GM12875 (cell line): ENCODE data around the gene CD82.
"Not testable (repeated sequence)": the region's sequence is repeated elsewhere in the genome, so short reads cannot be mapped to it uniquely, and the experiment has no call there.

Experiments
- H3K4me3 ChIP-seq: one replicate; pipeline ENCODE4 v1.5.1; 2011; ENCODE audit warnings: low read depth, low read length, control low read depth
- TF ChIP-seq, protein P1 (sequence below): IDR thresholded peaks from 2 replicates; pipeline ENCODE4 v1.5.1; 2011; ENCODE audit warnings: low read depth, mild to moderate bottlenecking, control low read depth, inconsistent platforms, low read length, moderate library complexity, borderline replicate concordance; ENCODE audit not compliant: insufficient read depth

The CD82 gene

DNA sequence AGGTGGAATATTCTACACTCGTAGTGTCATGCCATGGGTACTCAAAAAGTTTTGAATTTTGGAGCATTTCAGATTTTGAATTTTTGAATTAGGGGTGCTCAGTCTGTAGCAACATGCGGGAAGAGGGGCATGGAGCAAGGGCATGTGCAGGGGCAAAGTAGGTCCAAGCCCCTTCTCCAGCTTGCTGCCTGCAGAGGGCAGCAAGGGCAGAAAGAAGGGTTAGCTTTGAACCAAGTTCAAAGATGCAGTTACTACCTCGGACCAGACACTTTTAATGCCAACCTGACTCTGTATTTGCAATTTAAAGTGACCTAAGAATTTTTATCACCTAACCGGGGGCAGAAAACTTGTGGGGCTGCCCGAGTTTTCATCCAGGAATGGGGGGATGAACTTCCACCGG is 68.2 kb downstream of the CD82 start:
- TF ChIP-seq, protein P1, sequence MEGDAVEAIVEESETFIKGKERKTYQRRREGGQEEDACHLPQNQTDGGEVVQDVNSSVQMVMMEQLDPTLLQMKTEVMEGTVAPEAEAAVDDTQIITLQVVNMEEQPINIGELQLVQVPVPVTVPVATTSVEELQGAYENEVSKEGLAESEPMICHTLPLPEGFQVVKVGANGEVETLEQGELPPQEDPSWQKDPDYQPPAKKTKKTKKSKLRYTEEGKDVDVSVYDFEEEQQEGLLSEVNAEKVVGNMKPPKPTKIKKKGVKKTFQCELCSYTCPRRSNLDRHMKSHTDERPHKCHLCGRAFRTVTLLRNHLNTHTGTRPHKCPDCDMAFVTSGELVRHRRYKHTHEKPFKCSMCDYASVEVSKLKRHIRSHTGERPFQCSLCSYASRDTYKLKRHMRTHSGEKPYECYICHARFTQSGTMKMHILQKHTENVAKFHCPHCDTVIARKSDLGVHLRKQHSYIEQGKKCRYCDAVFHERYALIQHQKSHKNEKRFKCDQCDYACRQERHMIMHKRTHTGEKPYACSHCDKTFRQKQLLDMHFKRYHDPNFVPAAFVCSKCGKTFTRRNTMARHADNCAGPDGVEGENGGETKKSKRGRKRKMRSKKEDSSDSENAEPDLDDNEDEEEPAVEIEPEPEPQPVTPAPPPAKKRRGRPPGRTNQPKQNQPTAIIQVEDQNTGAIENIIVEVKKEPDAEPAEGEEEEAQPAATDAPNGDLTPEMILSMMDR = peak; percentile 34; the same call in 1 of the 2 replicates
- no peak overlapping the region for H3K4me3 ChIP-seq

DNA sequence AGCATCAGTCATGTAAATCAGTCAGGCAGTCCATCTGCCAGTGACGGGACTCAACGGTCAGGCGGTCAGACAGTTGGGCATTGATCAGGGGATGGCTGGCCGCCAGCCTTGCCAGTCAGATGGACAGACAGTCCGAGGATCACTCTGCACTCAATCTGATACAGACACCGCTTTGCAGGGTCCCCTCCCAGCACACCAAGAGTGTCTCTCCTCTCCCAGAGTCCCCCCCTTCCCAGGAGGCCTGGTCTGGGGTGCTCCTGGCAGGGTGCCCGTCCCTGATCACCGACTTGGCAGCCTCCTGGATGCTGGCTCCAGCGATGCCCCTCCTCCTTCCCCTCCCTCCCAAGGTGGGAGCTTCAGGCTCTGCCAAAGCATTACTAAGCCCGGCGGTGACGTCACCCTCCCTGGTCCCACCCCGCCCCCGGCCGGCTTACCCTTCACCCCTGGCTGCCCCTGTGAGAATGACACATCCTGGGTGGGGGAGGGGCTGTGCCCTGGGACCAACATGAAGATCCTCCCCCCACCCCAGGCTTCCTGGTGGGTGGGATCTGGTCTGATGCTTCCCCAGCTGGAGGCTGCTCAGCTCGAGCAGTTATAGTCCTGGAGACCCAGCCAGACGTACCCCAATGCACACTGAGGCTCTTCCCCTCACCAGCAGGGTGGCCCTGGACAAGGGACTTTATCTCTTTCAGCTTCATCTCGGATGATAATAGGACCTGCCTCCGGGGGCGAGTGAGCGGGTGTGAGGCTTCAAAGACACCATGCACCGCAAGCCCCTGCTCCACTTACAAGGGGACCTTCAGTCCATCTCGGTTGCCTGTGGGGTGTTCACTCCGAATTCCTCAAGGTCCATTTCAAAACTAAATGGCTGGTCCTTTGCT is 69.2 kb downstream of the CD82 start:
- H3K4me3 ChIP-seq = no peak overlapping the region
- TF ChIP-seq, protein P1 = no peak

DNA sequence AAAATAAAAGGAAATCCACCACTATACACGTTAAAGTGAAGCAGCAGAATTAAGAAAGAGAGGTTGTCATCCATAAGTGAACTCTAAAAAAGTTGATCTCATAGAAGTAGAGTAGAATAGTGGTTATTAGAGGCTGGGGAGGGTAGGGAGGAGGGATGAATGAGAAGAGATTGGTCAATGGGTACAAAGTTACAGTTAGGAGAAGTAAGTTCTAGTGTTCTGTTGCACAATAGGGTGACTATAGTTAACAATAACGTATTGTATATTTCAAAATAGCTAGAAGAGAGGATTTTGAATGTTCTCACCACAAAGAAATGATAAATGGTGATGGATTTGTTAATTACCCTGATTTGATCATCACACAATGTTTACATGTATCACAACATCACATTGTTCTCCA is 72.0 kb downstream of the CD82 start:
- TF ChIP-seq, protein P1 = no peak

DNA sequence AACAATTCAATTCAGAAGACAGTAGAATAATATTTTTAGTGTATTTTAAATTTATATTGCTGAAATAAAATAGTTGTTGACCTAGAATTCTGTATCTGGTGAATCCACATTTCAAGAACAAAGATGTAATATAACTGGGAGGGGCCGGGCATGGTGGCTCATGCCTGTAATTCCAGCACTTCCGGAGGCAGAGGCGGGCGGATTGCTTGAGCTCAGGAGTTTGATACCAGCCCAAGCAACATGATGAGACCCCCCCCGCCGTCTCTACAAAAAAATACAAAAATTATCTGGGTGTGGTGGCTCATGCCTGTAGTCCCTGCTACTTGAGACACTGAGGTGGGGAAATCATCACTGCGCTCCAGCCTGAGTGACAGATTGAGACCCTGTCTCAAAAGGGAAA is 72.6 kb downstream of the CD82 start:
- no peak overlapping the region for H3K4me3 ChIP-seq
- TF ChIP-seq, protein P1 = no peak

More for the DNA sequence above, 72.0 kb downstream of the CD82 start:
- no peak overlapping the region for H3K4me3 ChIP-seq

DNA sequence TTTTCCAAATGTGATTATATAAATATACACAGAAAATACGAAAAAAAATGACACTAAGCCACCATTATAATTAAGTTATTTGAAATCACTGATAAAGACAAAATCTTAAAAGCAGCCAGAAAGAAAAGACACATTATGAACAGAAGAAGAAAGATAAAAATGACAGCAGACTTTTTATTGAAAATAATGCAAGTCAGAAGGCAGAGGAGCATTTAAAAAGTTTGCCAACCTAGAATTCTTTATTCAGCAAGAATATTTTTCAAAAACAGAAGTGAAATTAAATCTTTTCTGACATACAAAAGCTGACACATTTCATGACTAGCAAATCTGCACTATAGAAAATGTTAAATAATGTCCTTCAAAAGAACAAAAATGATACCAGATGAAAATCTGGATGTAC is 77.8 kb downstream of the CD82 start:
- TF ChIP-seq, protein P1 = no peak

DNA sequence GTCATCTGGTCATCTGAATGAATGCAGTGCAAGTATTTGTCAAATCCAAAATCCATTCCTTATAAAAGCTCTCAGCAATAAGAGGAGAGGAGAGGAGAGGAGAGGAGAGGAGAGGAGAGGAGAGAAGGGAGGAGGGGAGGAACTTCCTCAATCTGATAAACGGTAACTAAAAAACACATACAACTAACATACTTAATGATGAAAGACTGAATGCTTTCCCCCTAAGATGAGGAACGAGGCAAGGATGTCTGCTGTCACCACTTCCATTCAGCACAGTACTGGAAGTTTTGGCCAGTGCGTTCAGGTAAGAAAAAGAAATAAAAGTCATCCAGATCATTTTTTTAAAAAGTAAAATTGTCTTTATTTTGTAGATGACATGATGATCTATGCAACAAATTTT is 80.4 kb downstream of the CD82 start:
- TF ChIP-seq, protein P1 = no peak
- H3K4me3 ChIP-seq = no peak overlapping the region

More for the DNA sequence above, 77.8 kb downstream of the CD82 start:
- H3K4me3 ChIP-seq = no peak overlapping the region

DNA sequence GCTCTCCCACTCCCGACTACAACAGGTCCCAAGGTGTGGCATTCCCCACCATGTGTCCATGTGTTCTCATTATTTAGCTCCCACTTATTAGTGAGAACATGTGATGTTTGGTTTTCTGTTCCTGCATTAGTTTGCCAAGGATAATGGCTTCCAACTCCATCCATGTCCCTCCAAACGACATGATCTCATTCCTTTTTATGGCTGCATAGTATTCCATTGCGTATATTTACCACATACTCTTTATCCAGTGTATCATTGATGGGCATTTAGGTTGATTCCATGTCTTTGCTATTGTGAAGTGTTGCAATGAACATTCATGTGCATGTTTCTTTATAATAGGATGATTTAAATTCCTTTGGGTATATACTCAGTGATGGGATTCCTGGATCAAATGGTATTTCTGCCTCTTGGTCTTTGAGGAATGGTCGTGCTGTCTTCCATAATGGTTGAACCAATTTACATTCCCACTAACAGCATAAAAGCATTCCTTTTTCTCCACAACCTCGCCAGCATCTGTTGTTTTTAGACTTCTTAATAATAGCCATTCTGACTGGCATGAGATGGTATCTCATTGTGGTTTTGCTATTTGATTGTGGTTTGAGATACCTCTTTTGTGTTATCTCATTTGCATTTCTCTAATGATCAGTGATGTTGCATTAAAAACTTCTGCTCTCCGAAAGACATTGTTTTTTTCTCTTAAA is 81.9 kb downstream of the CD82 start:
- not testable (repeated sequence) for H3K4me3 ChIP-seq
